ENCODE data around the gene EXD3.

Gene EXD3

GRCh38 chr9:137307255-137308056 lies 115.5 kb downstream of the EXD3 start:
- Mint-ChIP-seq H3K27me3 (ENCODE audit: low read depth, poor library complexity) (no peaks in the 10 kb centered on the region), H3K4me3 (no peak overlapping the region)
- DNase-seq = no peak

GRCh38 chr9:137306850-137307254 lies 116.1 kb downstream of the EXD3 start:
- Mint-ChIP-seq H3K4me1 (peaks cover 49% of the 10 kb centered on the region), H3K27me3 (ENCODE audit: low read depth, poor library complexity) (no peaks in the 10 kb centered on the region), H3K4me3 (no peak overlapping the region), H3K36me3 (ENCODE audit: low read depth) (no peaks in the 10 kb centered on the region), H3K27ac (no peak overlapping the region), H3K9me3 (no peaks in the 10 kb centered on the region)
- TF ChIP-seq CTCF (IDR thresholded peaks at IDR 0.05) = no peak
- DNase-seq = no peak

More at GRCh38 chr9:137307255-137308056, 115.5 kb downstream of the EXD3 start:
- Mint-ChIP-seq H3K9me3 (no peaks in the 10 kb centered on the region), H3K27ac (no peak overlapping the region), H3K36me3 (ENCODE audit: low read depth) (no peaks in the 10 kb centered on the region), H3K4me1 (peaks cover 49% of the 10 kb centered on the region)
- TF ChIP-seq CTCF (IDR thresholded peaks at IDR 0.05) = no peak

- Mint-ChIP-seq H3K4me3 (no peak overlapping the region), H3K27me3 (ENCODE audit: low read depth, poor library complexity) (no peaks in the 10 kb centered on the region), H3K4me1 (peaks cover 49% of the 10 kb centered on the region), H3K36me3 (ENCODE audit: low read depth) (no peaks in the 10 kb centered on the region), H3K27ac (no peak overlapping the region), H3K9me3 (no peaks in the 10 kb centered on the region)
- no peak for DNase-seq
- TF ChIP-seq CTCF (IDR thresholded peaks at IDR 0.05) = no peak
Measured at GRCh38 chr9:137306066-137306849, 116.7 kb downstream of the EXD3 start.

- Mint-ChIP-seq H3K27ac (no peak overlapping the region), H3K36me3 (ENCODE audit: low read depth) (no peaks in the 10 kb centered on the region), H3K27me3 (ENCODE audit: low read depth, poor library complexity) (no peaks in the 10 kb centered on the region), H3K9me3 (no peaks in the 10 kb centered on the region), H3K4me1 (peaks cover 52% of the 10 kb centered on the region), H3K4me3 (no peak overlapping the region)
- TF ChIP-seq CTCF (IDR thresholded peaks at IDR 0.05) = no peak
- no peak for DNase-seq
Measured at GRCh38 chr9:137305798-137306065, 117.2 kb downstream of the EXD3 start.

GRCh38 chr9:137305060-137305797 lies 117.7 kb downstream of the EXD3 start:
- peak overlapping the region; percentile 93 for H3K27ac Mint-ChIP-seq
- H3K27me3 Mint-ChIP-seq (ENCODE audit: low read depth, poor library complexity) = no peaks in the 10 kb centered on the region
- peak; percentile 90 for DNase-seq
- H3K36me3 Mint-ChIP-seq (ENCODE audit: low read depth) = no peaks in the 10 kb centered on the region
- H3K4me1 Mint-ChIP-seq = peaks cover 55% of the 10 kb centered on the region
- no peak for TF ChIP-seq CTCF (IDR thresholded peaks at IDR 0.05)
- peak overlapping the region; percentile 8 for H3K4me3 Mint-ChIP-seq
- H3K9me3 Mint-ChIP-seq = no peaks in the 10 kb centered on the region
